Stimulated activated CD4-positive, alpha-beta T cell treated with anti-CD3 and anti-CD28 coated beads, Interleukin-15, amount 100 ng/mL, for 48 hours (primary cell): ENCODE results near the gene ARTN.
A peak's percentile ranks its signal among the peaks of the same experiment; 100 is the strongest.

Experiments used
- DNase-seq, 2 donors: peaks; one replicate each; pipeline ENCODE4 v3.0.0-alpha.2; 2020; ENCODE audit warnings: low read depth in 2 of 2

ARTN gene

GRCh38 chr1:43947061-43947873 is 13.7 kb downstream of the ARTN start:
- DNase-seq = no peak

- no peak for DNase-seq
Measured at GRCh38 chr1:43947874-43948437, 14.4 kb downstream of the ARTN start.

- DNase-seq = no peak
Measured at GRCh38 chr1:43949678-43950077, 16.1 kb downstream of the ARTN start.

- DNase-seq = no peak
Measured at GRCh38 chr1:43951021-43951985, 17.7 kb downstream of the ARTN start.

GRCh38 chr1:43952731-43953346 is 19.2 kb downstream of the ARTN start:
- no peak for DNase-seq

- DNase-seq = no peak
Measured at GRCh38 chr1:43953361-43953760, 19.8 kb downstream of the ARTN start.

- DNase-seq = no peak
Measured at GRCh38 chr1:43954036-43954435, 20.4 kb downstream of the ARTN start.

GRCh38 chr1:43956234-43956633 is 22.6 kb downstream of the ARTN start:
- DNase-seq = no peak

- DNase-seq = no peak
Measured at GRCh38 chr1:43957407-43958040, 23.9 kb downstream of the ARTN start.

- no peak for DNase-seq
Measured at GRCh38 chr1:43958351-43959255, 25.0 kb downstream of the ARTN start.

- no peak for DNase-seq
Measured at GRCh38 chr1:43960798-43961197, 27.2 kb downstream of the ARTN start.

GRCh38 chr1:43961692-43962091 is 28.1 kb downstream of the ARTN start:
- no peak for DNase-seq

- no peak for DNase-seq
Measured at GRCh38 chr1:43962324-43962723, 28.7 kb downstream of the ARTN start.

GRCh38 chr1:43963006-43963405 is 29.4 kb downstream of the ARTN start:
- DNase-seq = no peak

GRCh38 chr1:43963890-43964289 is 30.3 kb downstream of the ARTN start:
- DNase-seq = no peak

- DNase-seq = no peak
Measured at GRCh38 chr1:43965316-43965715, 31.7 kb downstream of the ARTN start.

GRCh38 chr1:43968348-43968948 is 34.8 kb downstream of the ARTN start:
- DNase-seq = no peak

GRCh38 chr1:43969416-43969745 is 35.8 kb downstream of the ARTN start:
- DNase-seq = no peak

GRCh38 chr1:43969746-43970466 is 36.3 kb downstream of the ARTN start, which contains the start of gene DPH2:
Gene DPH2, plus strand, starts transcription at chr1:43970010. Its CDS starts 166 bp downstream, at chr1:43970176.
- DNase-seq = peak; percentile 96 to 98
